ENCODE data around the gene NAT14.

The NAT14 gene

DNA sequence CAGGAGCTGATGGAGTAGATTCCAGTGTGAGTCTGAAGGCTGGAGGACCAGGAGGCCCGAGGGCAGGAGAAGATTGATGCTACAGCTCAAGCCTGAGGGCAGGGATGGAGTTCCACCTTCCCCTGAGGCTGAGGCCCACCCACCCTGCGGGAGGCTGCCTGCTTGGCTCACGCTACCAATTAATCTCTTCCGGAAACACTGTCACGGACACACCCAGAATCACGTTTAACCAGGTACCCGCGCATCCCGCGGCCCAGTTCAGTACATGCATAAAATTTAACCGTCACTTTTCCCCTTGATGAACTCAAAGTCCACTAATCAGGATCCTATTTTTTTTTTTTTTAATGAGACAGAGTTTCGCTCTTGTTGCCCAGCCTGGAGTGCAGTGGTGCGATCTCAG is 13.7 kb upstream of the NAT14 start:
- H3K4me3 ChIP-seq (ENCODE audit: low read depth, low read length): no peak overlapping the region
- no peak for TF ChIP-seq CTCF (conservative IDR thresholded peaks at IDR 0.05; ENCODE audit: low read depth, low read length)
- DNase-seq (ENCODE audit: low read depth): no peak

DNA sequence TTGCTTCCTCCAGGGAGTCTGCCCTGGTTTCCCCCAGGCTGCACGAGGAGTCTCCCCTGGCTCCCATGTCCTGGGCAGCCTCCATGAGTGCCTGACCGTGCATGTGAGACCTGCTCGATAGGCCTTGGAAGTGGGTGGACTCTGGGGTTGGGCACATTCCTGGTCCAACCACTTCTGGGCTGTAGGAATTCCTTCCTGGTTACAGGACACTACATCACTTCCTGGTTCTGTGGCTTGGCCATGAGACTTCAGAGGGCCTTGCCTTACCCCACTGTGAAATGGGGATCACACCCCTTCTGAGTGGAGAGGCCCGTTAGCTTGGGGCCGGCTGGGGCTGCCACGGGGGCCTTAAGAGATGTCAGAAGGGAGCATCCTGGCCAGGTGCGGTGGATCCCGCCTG is 12.5 kb upstream of the NAT14 start:
- H3K4me3 ChIP-seq (ENCODE audit: low read depth, low read length): no peak overlapping the region
- peak; percentile 70 for DNase-seq (ENCODE audit: low read depth)
- TF ChIP-seq CTCF (conservative IDR thresholded peaks at IDR 0.05; ENCODE audit: low read depth, low read length): no peak

DNA sequence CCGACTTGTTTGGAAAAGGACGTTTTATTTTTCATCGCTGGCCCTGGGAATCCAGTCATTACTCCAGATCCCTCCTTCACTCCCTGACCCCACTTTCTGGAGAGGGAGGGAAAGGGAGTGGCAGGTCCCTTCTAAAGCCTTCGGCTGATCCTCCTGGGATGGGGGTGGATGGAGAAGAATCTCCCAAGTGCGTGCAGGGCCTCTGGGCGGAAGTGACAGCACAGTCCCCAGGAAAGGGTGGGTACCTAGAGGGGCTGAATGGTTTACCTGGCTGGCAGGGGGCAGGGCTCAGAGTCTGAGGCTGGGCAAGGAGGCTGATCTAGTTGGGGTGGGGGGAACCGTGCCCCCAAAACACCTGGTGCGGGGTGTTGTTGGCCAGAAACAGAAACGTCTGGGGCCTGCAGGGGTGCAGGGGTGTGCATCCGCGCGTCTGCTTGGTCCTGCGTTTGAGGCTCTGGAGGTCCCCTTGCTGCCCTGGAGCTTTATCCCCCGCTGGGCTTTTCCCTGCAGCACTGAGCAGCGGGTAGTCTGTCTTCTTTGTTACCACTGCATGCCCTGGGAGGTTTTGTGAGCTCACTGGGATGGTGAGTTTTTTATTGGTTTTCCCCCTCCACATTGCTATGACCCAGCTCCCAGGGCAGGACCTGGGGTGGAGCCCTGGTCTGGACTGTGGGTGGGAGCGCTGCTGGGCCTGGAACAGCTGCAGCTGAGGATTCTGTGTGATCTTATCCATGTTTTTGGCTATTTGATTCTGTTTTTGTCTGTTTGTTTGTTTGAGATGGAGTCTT is 11.6 kb upstream of the NAT14 start:
- DNase-seq (ENCODE audit: low read depth): peak; percentile 60
- no peak overlapping the region for H3K4me3 ChIP-seq (ENCODE audit: low read depth, low read length)
- TF ChIP-seq CTCF (conservative IDR thresholded peaks at IDR 0.05; ENCODE audit: low read depth, low read length): no peak

GRCh38 chr19:55474269-55475265 is 10.4 kb upstream of the NAT14 start:
- H3K4me3 ChIP-seq (ENCODE audit: low read depth, low read length): no peak overlapping the region
- TF ChIP-seq CTCF (conservative IDR thresholded peaks at IDR 0.05; ENCODE audit: low read depth, low read length): no peak
- DNase-seq (ENCODE audit: low read depth): no peak

DNA sequence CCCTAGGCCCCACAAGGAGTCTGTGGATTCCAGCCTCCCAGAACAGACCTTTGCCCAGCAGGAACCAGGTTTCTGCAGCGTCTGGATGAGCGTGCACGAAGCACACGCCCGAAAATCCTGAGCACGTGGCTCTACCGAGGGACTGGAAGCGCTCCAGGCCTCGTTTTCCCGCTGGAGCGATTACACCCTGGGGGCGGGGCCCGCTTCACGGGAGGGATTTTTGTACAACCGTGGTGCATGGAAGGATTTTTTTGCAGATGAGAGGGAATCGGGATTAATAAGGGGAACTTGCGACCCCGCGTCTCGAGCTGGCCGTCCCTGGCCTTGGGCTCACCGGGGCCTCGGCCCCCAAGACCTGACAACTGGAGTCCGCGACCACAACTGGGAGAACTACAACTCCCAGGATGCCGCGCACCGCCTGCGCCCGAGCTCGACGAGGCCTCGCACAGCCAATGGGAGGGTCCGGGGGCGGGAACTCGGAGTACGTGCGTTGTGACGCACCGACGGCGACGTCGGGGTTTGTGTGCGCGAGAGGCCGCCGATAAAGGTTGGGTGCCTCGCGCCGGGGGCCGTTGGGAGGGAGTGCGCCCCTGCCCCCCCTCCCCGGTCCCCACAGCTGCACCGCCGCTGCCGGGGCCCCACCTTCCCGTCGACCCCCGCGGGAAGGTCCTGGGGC is 8.8 kb upstream of the NAT14 start, which contains the start of gene ZNF628:
TSS of gene ZNF628 (plus strand) at position 518 of the 676 bp plus-strand sequence. CDS start 3,294 bp downstream, outside the sequence.
- H3K4me3 ChIP-seq (ENCODE audit: low read depth, low read length): peak within 1 kb of the TSS; percentile 58
- no peak for TF ChIP-seq CTCF (conservative IDR thresholded peaks at IDR 0.05; ENCODE audit: low read depth, low read length)
- DNase-seq (ENCODE audit: low read depth): peak; percentile 99

DNA sequence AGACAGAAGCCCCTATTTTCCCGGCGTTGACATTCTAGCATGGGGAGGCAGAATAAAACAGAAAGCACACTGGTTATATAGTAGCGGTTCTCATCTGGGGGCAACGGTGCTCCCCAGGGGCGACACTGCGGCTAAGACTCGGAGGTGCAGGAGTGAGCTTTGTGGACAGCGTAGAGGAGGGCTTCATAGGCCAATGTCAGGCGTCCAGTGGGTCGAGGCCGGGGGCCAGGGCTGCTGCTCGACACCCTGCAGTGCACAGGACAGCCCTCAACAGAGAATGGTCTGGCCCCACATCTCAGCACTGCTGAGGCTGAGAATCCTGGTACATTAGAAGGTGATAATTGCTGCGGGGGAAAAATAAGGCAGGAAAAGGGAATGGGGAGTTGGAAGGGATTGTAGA is 7.1 kb upstream of the NAT14 start:
- no peak for DNase-seq (ENCODE audit: low read depth)
- TF ChIP-seq CTCF (conservative IDR thresholded peaks at IDR 0.05; ENCODE audit: low read depth, low read length): no peak
- no peak overlapping the region for H3K4me3 ChIP-seq (ENCODE audit: low read depth, low read length)
